ENCODE data around the gene GCC1.
"Not testable (repeated sequence)": the region's sequence is repeated elsewhere in the genome, so short reads cannot be mapped to it uniquely, and the experiment has no call there.

GCC1 gene

DNA sequence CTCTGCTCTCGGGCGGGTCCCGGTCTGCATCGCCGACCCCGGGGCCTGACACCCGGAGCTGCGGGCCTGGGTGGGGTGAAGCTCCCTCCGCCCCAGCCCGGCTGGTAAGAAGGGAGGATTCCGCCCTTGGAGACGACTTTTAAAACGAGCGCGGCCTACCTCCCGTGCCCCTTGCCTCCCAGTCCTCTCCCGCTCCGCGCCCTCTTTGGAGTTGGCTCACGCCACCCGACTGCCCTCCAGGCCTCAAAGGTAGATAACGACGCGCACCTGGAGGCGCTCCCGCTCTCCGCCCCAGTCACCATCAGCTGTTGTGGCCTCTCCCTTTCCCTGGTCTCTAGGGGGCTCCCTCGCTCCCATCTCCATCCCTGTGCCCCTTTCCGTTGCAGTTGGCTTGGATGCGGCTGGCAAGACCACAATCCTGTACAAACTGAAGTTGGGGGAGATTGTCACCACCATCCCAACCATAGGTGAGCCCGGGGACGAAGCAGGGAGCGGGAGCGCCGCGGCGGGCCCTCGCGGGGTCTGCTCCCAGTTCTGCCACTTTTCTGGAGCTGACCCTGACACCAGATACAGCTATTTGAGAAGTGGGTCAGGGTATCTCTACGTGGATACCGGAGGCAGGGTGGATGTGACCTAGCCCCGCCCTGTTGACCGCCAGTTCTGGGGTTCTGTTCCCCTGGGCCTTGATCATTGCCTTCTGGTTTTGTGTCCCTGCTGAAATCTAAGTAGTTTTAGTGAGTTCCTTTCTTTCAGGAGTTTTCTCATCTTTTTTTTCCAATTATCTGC is 3.5 kb upstream of the GCC1 start:
- peak; percentile 33 for DNase-seq

- peak; percentile 92 for DNase-seq
Observed at GRCh38 chr7:127588019-127588696, 2.8 kb upstream of the GCC1 start, which contains the start of gene ARF5. ARF5 (plus strand) TSS chr7:127588411; CDS start chr7:127588499, 88 bp downstream.

DNA sequence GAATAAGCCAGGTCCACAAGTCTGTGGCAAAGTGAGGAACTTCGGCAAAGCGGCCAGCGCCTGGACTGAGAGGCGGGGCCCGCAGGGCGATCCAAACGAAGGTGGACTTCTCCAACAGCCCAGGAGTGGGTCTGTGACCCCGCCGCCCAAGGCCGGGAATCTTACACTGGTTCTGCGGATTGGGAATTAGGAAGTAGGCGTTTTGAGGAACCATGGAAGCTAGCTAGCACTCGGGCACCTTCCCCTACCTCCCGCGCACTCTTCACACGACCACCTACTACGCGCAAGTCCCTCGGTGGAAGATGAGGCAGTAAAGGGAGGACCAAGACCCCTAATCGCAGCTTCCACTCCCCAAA is 2.2 kb upstream of the GCC1 start:
- no peak for DNase-seq

GRCh38 chr7:127586346-127586745 is 950 bp upstream of the GCC1 start:
- DNase-seq, result no peak

- DNase-seq, result no peak
Observed at GRCh38 chr7:127584648-127585043, 750 bp downstream of the GCC1 start.

- DNase-seq, result no peak
Observed at GRCh38 chr7:127582361-127582760, 3.0 kb downstream of the GCC1 start.

- no peak for DNase-seq
Observed at GRCh38 chr7:127581716-127582115, 3.7 kb downstream of the GCC1 start.

DNA sequence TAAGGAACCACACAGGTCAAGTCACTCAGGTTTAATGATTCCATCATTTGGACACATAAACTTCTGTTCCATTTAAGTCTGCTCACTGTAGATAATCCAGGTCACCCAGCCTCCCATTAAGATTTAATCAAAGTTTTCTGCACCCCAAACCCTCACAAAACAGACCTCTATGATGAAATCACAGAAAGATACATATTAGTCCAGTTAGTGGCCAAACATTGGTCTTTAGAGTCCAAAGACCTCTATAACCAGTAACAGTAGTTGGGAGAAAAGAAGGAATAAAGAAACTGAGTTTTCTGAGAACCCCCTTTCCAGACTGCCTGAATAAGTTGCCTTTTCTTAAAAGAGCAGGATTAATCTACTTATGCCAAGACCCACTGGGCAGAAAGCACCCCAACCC is 4.8 kb downstream of the GCC1 start:
- no peak for DNase-seq

DNA sequence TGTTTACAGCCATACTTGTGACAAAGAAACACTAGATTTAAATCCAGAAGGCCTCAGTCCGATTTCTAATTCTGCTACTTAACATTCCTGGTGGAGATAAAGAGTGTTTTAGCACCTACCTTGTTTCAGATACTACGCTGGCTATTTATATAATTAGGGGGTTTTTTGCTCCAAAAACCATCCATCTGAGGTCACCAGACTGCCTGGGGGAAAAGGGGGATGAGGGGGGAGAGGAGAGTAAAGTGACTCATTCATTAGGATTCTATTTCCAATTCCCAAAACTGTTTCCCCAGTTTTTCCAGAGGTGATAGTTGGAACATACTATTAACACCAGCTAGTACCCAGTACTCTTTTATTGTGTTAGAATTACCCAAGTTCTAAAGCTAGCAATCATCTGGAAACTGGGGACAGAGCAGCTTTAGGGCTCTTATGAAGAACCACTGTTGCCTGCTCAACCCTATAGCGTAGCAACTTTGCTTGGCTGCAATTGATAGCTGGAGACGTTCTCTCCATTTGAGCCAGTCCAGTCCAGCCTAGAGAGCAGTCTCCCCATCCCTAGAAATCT is 6.6 kb downstream of the GCC1 start:
- DNase-seq, result no peak

GRCh38 chr7:127578036-127578684 is 7.2 kb downstream of the GCC1 start:
- no peak for DNase-seq

- no peak for DNase-seq
Observed at GRCh38 chr7:127571741-127572505, 13.5 kb downstream of the GCC1 start.

DNA sequence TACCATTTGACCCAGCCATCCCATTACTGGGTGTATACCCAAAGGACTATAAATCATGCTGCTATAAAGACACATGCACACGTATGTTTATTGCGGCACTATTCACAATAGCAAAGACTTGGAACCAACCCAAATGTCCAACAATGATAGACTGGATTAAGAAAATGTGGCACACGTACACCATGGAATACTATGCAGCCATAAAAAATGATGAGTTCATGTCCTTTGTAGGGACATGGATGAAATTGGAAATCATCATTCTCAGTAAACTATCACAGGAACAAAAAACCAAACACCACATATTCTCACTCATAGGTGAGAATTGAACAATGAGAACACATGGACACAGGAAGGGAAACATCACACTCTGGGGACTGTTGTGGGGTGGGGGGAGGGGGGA is 17.4 kb downstream of the GCC1 start:
- not testable (repeated sequence) for DNase-seq

- no peak for DNase-seq
Observed at GRCh38 chr7:127566242-127566641, 19.2 kb downstream of the GCC1 start.

GRCh38 chr7:127557803-127558202 is 27.6 kb downstream of the GCC1 start:
- DNase-seq, result no peak

GRCh38 chr7:127556404-127556803 is 29.0 kb downstream of the GCC1 start:
- no peak for DNase-seq

- no peak for DNase-seq
Observed at GRCh38 chr7:127551941-127552340, 33.5 kb downstream of the GCC1 start.

GRCh38 chr7:127550247-127550646 is 35.1 kb downstream of the GCC1 start:
- DNase-seq, result no peak

GRCh38 chr7:127546313-127546712 is 39.1 kb downstream of the GCC1 start:
- DNase-seq, result no peak

DNA sequence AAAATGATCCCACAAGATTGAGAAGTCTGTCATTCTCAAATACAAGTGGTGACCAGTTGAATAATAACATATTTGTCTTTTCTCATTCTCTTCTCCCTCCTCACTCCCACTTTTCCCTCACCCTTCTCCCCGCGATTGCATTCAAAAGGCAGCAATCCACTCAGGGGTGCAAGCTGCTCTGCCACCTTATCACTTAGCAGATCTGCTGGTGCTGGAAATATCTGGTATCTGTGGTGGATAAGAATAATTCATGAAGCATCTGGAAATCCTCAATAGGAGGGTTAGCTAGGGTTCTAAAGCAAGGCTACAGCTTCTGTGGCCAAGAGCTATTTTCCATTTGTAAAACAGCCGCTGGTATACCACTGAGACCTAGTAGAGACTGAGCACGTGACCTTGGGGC is 43.8 kb downstream of the GCC1 start:
- no peak for DNase-seq

GRCh38 chr7:127540461-127540860 is 44.9 kb downstream of the GCC1 start:
- DNase-seq, result not testable (repeated sequence)

DNA sequence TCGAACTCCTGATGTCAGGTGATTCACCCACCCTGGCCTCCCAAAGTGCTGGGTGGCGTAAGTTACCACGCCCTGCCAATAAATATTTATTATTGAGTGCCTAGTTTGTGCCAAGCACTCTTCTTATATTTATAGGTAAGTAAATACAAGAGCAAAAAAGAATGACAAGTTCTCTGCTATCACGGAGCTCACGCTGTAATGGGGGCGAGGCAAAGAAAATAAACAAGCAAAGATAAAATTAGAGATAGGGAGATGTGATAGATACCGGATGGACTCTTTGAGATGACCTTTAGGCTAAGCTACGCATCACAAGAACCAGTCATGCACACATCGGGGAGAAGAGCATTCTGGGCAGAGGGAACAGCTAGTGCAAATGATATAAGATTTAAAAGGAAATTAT is 46.3 kb downstream of the GCC1 start:
- no peak for DNase-seq

GRCh38 chr7:127536741-127537140 is 48.7 kb downstream of the GCC1 start:
- no peak for DNase-seq

GRCh38 chr7:127536394-127536691 is 49.1 kb downstream of the GCC1 start:
- no peak for DNase-seq

All from CD4-positive, alpha-beta T cell treated with Interleukin-12 subunit alpha and Interleukin-12 subunit beta, for 1 hour (primary cell).